Mesodermal cell (in vitro differentiated cells): Measurements from ENCODE around the gene NOC2L.
A peak's percentile ranks its signal among the peaks of the same experiment; 100 is the strongest.

ENCODE experiments used
- H3K27ac ChIP-seq: 2 replicates; pipeline ENCODE4 v1.7.0; 2013; ENCODE audit warnings: mild to moderate bottlenecking, low read depth, low read length, moderate library complexity; ENCODE audit not compliant: severe bottlenecking
- H3K36me3 ChIP-seq: 2 replicates; pipeline ENCODE4 v1.7.1; 2013; ENCODE audit warnings: mild to moderate bottlenecking, low read length, moderate library complexity; ENCODE audit not compliant: control insufficient read depth, insufficient read depth
- H3K4me1 ChIP-seq: one replicate; pipeline ENCODE4 v1.7.1; 2013; ENCODE audit warnings: mild to moderate bottlenecking, low read length; ENCODE audit not compliant: insufficient read depth, control insufficient read depth, poor library complexity, severe bottlenecking
- H3K4me3 ChIP-seq: 2 replicates; pipeline ENCODE4 v1.7.0; 2013; ENCODE audit warnings: low read length, control low read depth, mild to moderate bottlenecking; ENCODE audit not compliant: insufficient read depth, poor library complexity, severe bottlenecking; ENCODE audit errors: extremely low read depth
- H3K9me3 ChIP-seq: 2 replicates; pipeline ENCODE4 v1.7.1; 2013; ENCODE audit warnings: mild to moderate bottlenecking, low read length, moderate library complexity; ENCODE audit not compliant: control insufficient read depth
- WGBS, 2 experiments: methylation state at CpG; one replicate each; pipeline ENCODE4 v1.1.5; 2013; ENCODE audit warnings: missing lambda C conversion rate in 2 of 2; ENCODE audit not compliant: insufficient coverage in 2 of 2; 5-methylcytosine and 5-hydroxymethylcytosine counted together

The NOC2L gene

DNA sequence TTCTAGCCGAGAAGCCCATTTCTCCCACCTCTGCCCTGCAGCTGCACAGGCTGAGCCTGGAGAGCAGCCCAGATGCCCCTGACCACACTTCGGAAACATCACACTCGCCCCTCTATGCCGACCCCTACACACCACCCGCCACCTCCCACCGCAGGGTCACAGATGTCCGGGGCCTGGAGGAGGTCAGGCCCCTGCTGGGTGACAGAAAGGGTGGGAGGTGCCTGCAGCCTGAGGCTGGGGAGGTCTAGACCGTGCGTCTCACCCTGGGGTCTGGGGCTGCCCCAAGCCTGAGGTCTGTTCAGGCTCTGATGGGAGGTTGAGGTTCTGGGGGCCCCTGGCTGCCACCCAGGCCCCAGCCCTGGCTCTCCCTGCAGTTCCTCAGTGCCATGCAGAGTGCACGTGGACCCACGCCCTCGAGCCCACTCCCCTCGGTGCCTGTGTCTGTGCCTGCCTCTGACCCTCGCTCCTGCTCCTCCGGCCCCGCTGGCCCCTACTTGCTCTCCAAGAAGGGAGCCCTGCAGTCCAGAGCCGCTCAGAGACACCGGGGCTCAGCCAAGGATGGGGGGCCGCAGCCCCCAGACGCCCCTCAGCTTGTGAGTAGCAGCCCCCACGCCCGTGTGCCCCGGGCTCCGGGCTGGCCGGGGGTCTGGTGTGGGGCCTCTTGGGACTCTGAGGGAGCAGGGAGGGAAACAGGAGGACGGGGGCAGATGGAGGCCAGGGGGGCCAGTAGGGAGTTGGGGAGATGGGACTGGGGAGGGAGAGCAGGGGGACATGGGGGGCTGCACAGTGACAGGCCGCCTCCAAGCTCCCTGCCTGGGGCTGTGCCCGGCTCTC, 14.6 kb upstream of the NOC2L start:
- Histone ChIP-seq H3K36me3 (no peaks in the 10 kb centered on the region), H3K27ac (no peak overlapping the region), H3K4me3 (no peak overlapping the region), H3K9me3 (no peaks in the 10 kb centered on the region), H3K4me1 (no peaks in the 10 kb centered on the region)
- WGBS, 2 experiments, result 75 to 79% methylated on average over 10 to 21 of the region's 28 CpGs

DNA sequence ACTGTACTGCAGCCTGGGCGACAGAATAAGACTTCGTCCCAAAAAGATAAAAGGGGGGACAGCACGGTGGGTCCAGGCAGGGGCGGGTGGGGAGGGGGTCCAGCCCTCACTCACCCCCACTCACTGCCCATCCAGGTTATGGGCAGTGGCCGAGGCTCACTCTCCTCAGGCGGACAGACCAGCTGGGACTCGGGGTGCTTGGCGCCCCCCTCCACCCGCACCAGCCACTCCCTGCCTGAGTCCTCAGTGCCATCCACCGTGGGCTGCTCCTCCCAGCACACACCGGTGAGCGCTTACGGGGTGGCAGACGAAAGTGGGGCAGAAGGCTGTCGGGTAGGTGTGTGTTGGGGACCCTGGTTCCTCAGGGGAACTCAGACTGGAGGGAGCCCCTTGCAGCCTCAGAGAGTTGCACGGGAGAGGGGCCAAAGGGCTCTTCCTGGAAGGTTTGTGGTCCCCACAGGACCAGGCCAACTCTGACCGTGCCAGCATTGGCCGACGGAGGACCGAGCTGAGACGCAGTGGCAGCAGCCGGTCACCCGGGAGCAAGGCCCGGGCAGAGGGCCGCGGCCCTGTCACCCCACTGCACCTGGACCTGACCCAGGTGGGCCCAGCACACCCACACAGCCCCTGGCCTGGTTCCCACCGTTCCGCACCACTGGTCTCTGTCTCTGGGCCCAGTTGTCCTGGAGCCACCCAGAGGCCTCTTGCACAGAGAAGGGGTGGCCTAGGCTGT, 13.8 kb upstream of the NOC2L start:
- WGBS, 2 experiments, result 84 to 86% methylated on average over 22 to 24 of the region's 28 CpGs
- Histone ChIP-seq H3K27ac (no peak overlapping the region), H3K36me3 (no peaks in the 10 kb centered on the region), H3K9me3 (no peaks in the 10 kb centered on the region), H3K4me1 (no peaks in the 10 kb centered on the region), H3K4me3 (no peak overlapping the region)

DNA sequence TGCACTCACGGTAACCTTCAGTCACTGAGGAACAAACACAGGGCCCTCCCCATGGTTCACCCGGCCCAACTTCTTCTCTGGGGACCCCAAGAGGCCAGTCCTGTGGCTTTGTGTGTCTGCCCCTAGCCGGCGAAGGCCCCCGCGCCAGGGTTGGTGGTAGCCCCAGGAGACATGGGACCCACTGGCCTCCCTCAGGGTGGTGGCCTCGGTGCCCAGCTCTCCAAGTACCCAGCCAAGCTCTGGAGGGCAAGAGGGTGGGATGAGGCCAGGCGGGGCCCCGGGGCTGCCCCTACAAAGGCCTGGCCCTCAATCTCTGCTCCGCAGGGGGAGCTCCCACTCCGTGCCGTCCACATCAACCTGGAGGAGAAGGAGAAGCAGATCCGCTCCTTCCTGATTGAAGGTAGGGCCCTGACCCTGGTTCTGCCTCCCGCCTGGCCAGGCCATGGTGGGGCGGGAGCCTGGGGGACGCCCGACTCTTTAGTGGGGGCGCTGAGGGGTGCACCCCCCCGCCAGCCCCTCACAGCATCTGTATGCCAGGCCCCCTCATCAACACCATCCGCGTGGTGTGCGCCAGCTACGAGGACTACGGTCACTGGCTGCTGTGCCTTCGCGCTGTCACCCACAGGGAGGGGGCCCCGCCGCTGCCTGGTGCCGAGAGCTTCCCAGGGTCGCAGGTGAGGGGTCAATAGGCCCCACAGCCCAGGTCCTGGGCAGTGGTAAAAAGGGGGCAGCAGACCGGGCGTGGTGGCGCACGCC, 12.9 kb upstream of the NOC2L start:
- H3K27ac ChIP-seq, result no peak overlapping the region
- H3K36me3 ChIP-seq, result no peaks in the 10 kb centered on the region
- 84 to 86% methylated on average over 26 to 31 of the region's 34 CpGs for WGBS, 2 experiments
- H3K9me3 ChIP-seq, result no peaks in the 10 kb centered on the region
- no peak overlapping the region for H3K4me3 ChIP-seq
- peaks cover 3% of the 10 kb centered on the region for H3K4me1 ChIP-seq

DNA sequence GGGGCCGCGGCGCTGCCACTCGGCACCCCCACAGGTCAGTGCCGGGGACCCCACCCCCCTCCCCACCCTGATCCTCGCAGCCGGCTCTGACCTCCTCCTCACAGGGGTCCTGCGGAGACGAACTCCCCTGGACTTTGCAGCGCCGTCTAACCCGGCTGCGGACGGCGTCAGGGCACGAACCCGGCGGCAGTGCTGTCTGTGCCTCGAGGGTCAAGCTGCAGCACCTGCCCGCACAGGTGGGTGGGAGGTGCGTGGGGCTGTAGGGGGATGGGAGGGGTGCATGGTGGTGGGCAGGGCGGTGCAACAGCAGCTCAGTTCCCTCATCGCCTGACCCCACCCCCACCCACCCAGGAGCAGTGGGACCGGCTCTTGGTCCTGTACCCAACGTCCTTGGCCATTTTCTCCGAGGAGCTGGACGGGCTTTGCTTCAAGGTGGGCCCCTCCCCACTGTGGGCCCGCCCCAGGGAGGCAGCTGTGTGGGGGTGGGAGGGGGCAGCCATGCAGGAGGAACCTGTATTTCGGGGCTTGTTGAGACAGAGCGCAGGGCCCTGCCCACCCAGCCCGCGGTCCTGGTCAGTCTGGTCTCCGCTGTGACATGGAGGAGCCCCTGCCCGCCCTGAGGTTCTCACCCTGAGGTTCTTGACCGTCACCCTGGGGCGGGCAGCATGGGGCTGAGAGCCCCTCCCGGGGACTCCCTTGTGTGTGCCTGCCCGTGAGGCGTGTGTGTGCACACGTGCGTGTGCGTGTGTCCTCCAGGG, 12.1 kb upstream of the NOC2L start:
- no peak overlapping the region for H3K27ac ChIP-seq
- no peaks in the 10 kb centered on the region for H3K36me3 ChIP-seq
- H3K9me3 ChIP-seq, result no peaks in the 10 kb centered on the region
- no peak overlapping the region for H3K4me3 ChIP-seq
- WGBS, 2 experiments, result 81 to 82% methylated on average over 25 to 32 of the region's 42 CpGs
- H3K4me1 ChIP-seq, result peaks cover 6% of the 10 kb centered on the region

DNA sequence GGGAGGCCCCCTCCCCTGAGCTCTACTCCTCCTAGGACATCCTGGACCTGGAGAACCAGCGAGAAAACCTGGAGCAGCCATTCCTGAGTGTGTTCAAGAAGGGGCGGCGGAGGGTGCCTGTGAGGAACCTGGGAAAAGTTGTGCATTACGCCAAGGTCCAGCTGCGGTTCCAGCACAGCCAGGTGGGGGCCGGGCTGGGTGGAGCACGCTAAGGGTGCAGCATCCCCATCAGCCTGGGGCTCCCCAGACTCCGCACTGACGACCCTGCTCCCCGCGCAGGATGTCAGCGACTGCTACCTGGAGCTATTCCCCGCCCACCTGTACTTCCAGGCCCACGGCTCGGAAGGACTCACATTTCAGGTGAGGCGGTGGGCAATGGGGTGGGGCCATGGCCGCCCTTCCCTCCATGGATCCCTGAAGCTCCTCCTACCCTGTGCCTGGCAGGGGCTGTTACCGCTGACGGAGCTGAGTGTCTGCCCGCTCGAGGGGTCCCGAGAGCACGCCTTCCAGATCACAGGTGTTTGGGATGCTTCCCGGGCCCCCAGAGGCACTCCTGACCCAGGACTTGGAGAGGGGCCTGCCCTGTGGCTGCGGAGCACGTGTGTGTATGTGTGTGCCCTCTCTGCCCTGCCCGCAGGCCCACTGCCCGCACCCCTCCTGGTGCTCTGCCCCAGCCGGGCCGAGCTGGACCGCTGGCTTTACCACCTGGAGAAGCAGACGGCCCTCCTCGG, 11.4 kb upstream of the NOC2L start:
- H3K27ac ChIP-seq, result no peak overlapping the region
- peaks cover 13% of the 10 kb centered on the region for H3K4me1 ChIP-seq
- no peaks in the 10 kb centered on the region for H3K9me3 ChIP-seq
- 62 to 67% methylated on average over 32 to 33 of the region's 33 CpGs for WGBS, 2 experiments
- H3K36me3 ChIP-seq, result peaks cover 2% of the 10 kb centered on the region
- no peak overlapping the region for H3K4me3 ChIP-seq

DNA sequence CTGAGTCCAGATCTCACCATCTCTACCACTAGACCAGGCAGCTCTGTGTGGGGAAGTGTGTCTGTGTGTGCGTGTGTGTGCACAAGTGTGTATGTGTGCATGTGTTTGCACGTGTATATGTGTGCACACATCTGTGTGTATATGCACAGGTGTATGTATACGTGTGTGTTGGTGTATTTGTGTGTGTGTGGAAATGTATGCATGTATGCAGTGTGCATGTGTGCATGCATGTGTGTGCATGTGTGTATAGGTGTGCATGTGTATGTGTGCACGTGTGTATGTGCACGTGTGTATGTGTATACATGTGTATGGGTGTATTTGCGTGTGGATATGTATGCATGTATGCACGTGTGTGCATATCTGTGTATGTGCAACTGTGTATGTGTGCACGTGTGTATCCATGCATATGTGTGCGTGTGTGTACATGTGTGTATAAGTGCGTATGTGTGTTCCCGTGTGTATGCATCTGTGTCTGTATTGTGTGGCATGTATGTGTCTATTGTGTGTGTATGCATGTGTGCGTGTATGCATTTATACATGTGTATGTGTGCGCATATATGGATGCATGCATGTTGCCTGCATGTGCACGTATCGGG, 10.3 kb upstream of the NOC2L start:
- no peak overlapping the region for H3K4me3 ChIP-seq
- H3K4me1 ChIP-seq, result peaks cover 13% of the 10 kb centered on the region
- H3K36me3 ChIP-seq, result peaks cover 10% of the 10 kb centered on the region
- whole genome bisulfite sequencing, 2 experiments, result 83 to 85% methylated on average over 15 of the region's 15 CpGs
- no peak overlapping the region for H3K27ac ChIP-seq
- no peaks in the 10 kb centered on the region for H3K9me3 ChIP-seq

DNA sequence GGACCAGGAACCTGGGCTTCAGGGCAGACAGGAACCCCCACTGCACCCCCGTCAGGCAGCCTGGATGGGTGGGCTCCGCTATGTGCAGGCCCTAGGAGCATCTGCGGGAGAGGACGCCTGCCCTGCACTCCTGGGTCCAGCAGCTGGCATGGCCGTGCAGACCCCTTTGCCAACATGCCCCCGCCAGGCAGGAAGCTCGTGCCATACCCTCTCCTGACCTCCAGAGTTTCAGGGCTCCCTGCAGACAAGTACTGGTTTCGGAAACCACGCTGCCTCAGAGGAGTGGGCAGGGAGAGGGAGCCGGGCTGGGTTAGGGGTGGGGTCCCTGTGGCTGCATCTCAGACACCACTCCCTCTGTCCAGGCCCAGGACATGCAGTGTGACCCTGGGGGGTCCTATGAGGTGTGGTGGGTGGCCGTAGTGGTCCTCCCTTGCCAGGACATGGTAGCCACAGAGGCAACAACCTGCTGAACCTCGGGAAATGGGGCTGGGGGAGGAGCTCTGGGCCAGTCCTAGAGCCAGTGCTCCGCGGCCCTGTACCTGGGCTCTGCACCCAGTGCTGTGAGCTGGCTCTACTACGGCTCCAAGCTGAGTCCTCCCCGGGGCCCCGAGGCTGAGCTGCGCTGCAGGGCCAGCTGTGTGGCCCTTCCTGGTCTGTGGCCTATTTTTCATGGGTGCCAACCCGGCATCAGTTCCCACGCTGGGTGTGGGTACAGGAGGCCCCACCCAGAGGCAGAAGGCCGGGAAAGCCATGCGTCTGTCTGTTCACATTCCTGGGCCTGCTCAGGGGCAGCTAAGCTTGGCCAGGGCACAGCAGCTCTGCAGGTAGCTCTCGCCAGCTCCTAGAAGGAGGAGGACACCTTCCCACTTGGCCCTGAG, 8.6 kb upstream of the NOC2L start:
- H3K4me3 ChIP-seq, result no peak overlapping the region
- peaks cover 13% of the 10 kb centered on the region for H3K4me1 ChIP-seq
- no peaks in the 10 kb centered on the region for H3K9me3 ChIP-seq
- WGBS, 2 experiments, result 76 to 77% methylated on average over 17 to 18 of the region's 23 CpGs
- H3K27ac ChIP-seq, result no peak overlapping the region
- peaks cover 26% of the 10 kb centered on the region for H3K36me3 ChIP-seq

DNA sequence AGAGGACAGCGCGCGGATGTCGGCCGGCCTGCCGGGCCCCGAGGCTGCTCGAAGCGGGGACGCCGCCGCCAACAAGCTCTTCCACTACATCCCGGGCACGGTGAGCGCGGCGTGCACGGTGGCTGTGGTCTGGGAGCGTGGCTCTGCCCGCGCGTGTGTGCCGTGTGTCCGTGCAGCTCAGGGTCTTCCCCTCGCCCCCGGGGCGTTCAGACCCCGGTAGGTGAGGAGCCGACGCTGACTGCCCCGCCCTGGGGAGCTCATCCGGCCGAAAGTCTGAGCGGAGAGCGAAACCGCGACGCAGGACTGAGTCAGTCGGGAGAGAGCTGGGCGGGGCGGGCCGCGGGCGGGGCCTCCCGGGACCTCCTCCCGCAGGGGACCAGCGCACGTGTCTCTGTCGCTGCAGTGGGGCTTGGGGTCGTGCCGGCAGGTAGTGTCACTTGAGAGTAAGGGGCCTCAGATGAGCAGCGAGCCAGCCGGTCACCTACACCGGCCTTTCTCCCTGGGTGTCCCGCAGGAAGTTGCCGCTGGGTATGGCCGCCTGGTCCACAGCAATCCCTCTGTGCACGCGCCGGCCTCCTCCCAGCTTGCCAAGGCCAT, 7.7 kb upstream of the NOC2L start:
- Histone ChIP-seq H3K4me1 (peaks cover 13% of the 10 kb centered on the region), H3K27ac (no peak overlapping the region), H3K36me3 (peaks cover 33% of the 10 kb centered on the region), H3K4me3 (peak overlapping the region; percentile 35), H3K9me3 (no peaks in the 10 kb centered on the region)
- 4 to 5% methylated on average over 55 to 57 of the region's 60 CpGs for WGBS, 2 experiments
